ENCODE measurements around the gene CRB1.
A peak's percentile ranks its signal among the peaks of the same experiment; 100 is the strongest.

CRB1 gene

GRCh38 chr1:197363855-197364254 is 95.8 kb downstream of the CRB1 start:
- no peak for DNase-seq (ENCODE audit: low read depth in 2 of 2)
- no peak for TF ChIP-seq CTCF (IDR thresholded peaks at IDR 0.05; ENCODE audit: low read depth, low read length)
- no peak overlapping the region for H3K4me3 ChIP-seq (replicated peaks in 1 of 2; ENCODE audit: low read depth in 2 of 2, low read length in 2 of 2)

GRCh38 chr1:197366996-197367395 is 98.9 kb downstream of the CRB1 start:
- no peak overlapping the region for H3K4me3 ChIP-seq (replicated peaks in 1 of 2; ENCODE audit: low read depth in 2 of 2, low read length in 2 of 2)
- no peak for DNase-seq (ENCODE audit: low read depth in 2 of 2)
- TF ChIP-seq CTCF (IDR thresholded peaks at IDR 0.05; ENCODE audit: low read depth, low read length): no peak

GRCh38 chr1:197367627-197368026 is 99.6 kb downstream of the CRB1 start:
- no peak for DNase-seq (ENCODE audit: low read depth in 2 of 2)
- no peak for TF ChIP-seq CTCF (IDR thresholded peaks at IDR 0.05; ENCODE audit: low read depth, low read length)
- no peak overlapping the region for H3K4me3 ChIP-seq (replicated peaks in 1 of 2; ENCODE audit: low read depth in 2 of 2, low read length in 2 of 2)

GRCh38 chr1:197374428-197374827 is 106.4 kb downstream of the CRB1 start:
- no peak overlapping the region for H3K4me3 ChIP-seq (replicated peaks in 1 of 2; ENCODE audit: low read depth in 2 of 2, low read length in 2 of 2)
- TF ChIP-seq CTCF (IDR thresholded peaks at IDR 0.05; ENCODE audit: low read depth, low read length): no peak
- DNase-seq (ENCODE audit: low read depth in 2 of 2): no peak

- DNase-seq (ENCODE audit: low read depth in 2 of 2): no peak
- TF ChIP-seq CTCF (IDR thresholded peaks at IDR 0.05; ENCODE audit: low read depth, low read length): no peak
- H3K4me3 ChIP-seq (replicated peaks in 1 of 2; ENCODE audit: low read depth in 2 of 2, low read length in 2 of 2): no peak overlapping the region
Observed at GRCh38 chr1:197384471-197384870, 116.4 kb downstream of the CRB1 start.

GRCh38 chr1:197388801-197389200 is 120.7 kb downstream of the CRB1 start:
- no peak overlapping the region for H3K4me3 ChIP-seq (replicated peaks in 1 of 2; ENCODE audit: low read depth in 2 of 2, low read length in 2 of 2)
- TF ChIP-seq CTCF (IDR thresholded peaks at IDR 0.05; ENCODE audit: low read depth, low read length): no peak
- DNase-seq (ENCODE audit: low read depth in 2 of 2): peak in 1 of 2 donors; percentile 16

- H3K4me3 ChIP-seq (replicated peaks in 1 of 2; ENCODE audit: low read depth in 2 of 2, low read length in 2 of 2): no peak overlapping the region
- TF ChIP-seq CTCF (IDR thresholded peaks at IDR 0.05; ENCODE audit: low read depth, low read length): no peak
- no peak for DNase-seq (ENCODE audit: low read depth in 2 of 2)
Observed at GRCh38 chr1:197390856-197391255, 122.8 kb downstream of the CRB1 start.
